H9 (cell line): ENCODE results near the gene RAB22A. TPM values are rescaled to one million over a fixed set of nuclear protein-coding genes. Genes with fewer than 3 reads are reported as not detected.

Experiments used
- DNase-seq: peaks from one replicate; pipeline ENCODE4 v3.0.0-alpha.2; 2017
- H2AFZ ChIP-seq: one replicate; pipeline ENCODE4 v1.6.1; 2013; ENCODE audit warnings: mild to moderate bottlenecking, low read length, control low read depth, moderate library complexity
- H2AK5ac ChIP-seq: 2 replicates; pipeline ENCODE4 v1.6.1; 2013; ENCODE audit warnings: low read length, control low read depth, mixed read lengths; ENCODE audit not compliant: insufficient read length
- H2BK120ac ChIP-seq: one replicate; pipeline ENCODE4 v1.6.1; 2013; ENCODE audit warnings: low read depth, mild to moderate bottlenecking, low read length, control low read depth, inconsistent platforms; ENCODE audit not compliant: poor library complexity, severe bottlenecking
- H2BK12ac ChIP-seq: 2 replicates; pipeline ENCODE4 v1.6.1; 2013; ENCODE audit warnings: low read length, control low read depth, mixed read lengths, low read depth; ENCODE audit not compliant: insufficient read length
- H2BK15ac ChIP-seq: 2 replicates; pipeline ENCODE4 v1.6.1; 2013; ENCODE audit warnings: low read depth, low read length, control low read depth
- H2BK20ac ChIP-seq: one replicate; pipeline ENCODE4 v1.6.1; 2013; ENCODE audit warnings: low read depth, mild to moderate bottlenecking, low read length, control low read depth, inconsistent platforms; ENCODE audit not compliant: poor library complexity, severe bottlenecking
- H2BK5ac ChIP-seq: 2 replicates; pipeline ENCODE4 v1.6.1; 2013; ENCODE audit warnings: low read length, control low read depth, mixed read lengths; ENCODE audit not compliant: insufficient read length
- H3K14ac ChIP-seq: 2 replicates; pipeline ENCODE4 v1.6.1; 2013; ENCODE audit warnings: low read length, control low read depth; ENCODE audit not compliant: insufficient read depth
- H3K18ac ChIP-seq: 2 replicates; pipeline ENCODE4 v1.6.1; 2013; ENCODE audit warnings: low read depth, mild to moderate bottlenecking, mixed read lengths, low read length, control low read depth; ENCODE audit not compliant: insufficient read length
- H3K23ac ChIP-seq: 2 replicates; pipeline ENCODE4 v1.6.1; 2013; ENCODE audit warnings: low read length, control low read depth, mixed read lengths, low read depth; ENCODE audit not compliant: insufficient read length
- H3K23me2 ChIP-seq: 2 replicates; pipeline ENCODE4 v1.6.1; 2013; ENCODE audit warnings: low read depth, mild to moderate bottlenecking, mixed read lengths, low read length, control low read depth; ENCODE audit not compliant: insufficient read length, poor library complexity, severe bottlenecking
- H3K27ac ChIP-seq: 2 replicates; pipeline ENCODE4 v1.5.1; 2013; ENCODE audit warnings: low read length, control low read depth, mixed read lengths, low read depth; ENCODE audit not compliant: insufficient read length
- H3K27me3 ChIP-seq: 2 replicates; pipeline ENCODE4 v1.6.1; 2013; ENCODE audit warnings: low read length, control low read depth, inconsistent platforms; ENCODE audit not compliant: insufficient read depth
- H3K4ac ChIP-seq: 2 replicates; pipeline ENCODE4 v1.6.1; 2013; ENCODE audit warnings: low read depth, mild to moderate bottlenecking, control low read depth, inconsistent platforms, low read length, moderate library complexity
- H3K4me1 ChIP-seq: 2 replicates; pipeline ENCODE4 v1.6.1; 2013; ENCODE audit warnings: low read length, control low read depth, inconsistent platforms; ENCODE audit not compliant: insufficient read depth
- H3K4me2 ChIP-seq: 2 replicates; pipeline ENCODE4 v1.6.1; 2013; ENCODE audit warnings: low read length, control low read depth, mixed read lengths; ENCODE audit not compliant: insufficient read length, insufficient read depth
- H3K56ac ChIP-seq: 2 replicates; pipeline ENCODE4 v1.6.1; 2013; ENCODE audit warnings: low read depth, mild to moderate bottlenecking, mixed read lengths, low read length, control low read depth; ENCODE audit not compliant: insufficient read length
- H3K79me1 ChIP-seq: 2 replicates; pipeline ENCODE4 v1.6.1; 2013; ENCODE audit warnings: low read depth, mild to moderate bottlenecking, moderate library complexity, low read length, control low read depth, inconsistent platforms; ENCODE audit not compliant: insufficient read depth, poor library complexity, severe bottlenecking
- H3K79me2 ChIP-seq: 2 replicates; pipeline ENCODE4 v1.6.1; 2013; ENCODE audit warnings: low read length, control low read depth, inconsistent platforms; ENCODE audit not compliant: insufficient read depth
- H3K9ac ChIP-seq: 2 replicates; pipeline ENCODE4 v1.6.1; 2013; ENCODE audit warnings: low read length, control low read depth, mixed read lengths; ENCODE audit not compliant: insufficient read length; ENCODE audit errors: extremely low read depth
- H3K9me3 ChIP-seq: one replicate; pipeline ENCODE4 v1.6.1; 2013; ENCODE audit warnings: low read depth, low read length, inconsistent platforms; ENCODE audit not compliant: control insufficient read depth
- H3T11ph ChIP-seq: one replicate; pipeline ENCODE4 v1.6.1; 2013; ENCODE audit warnings: mild to moderate bottlenecking, low read length, control low read depth, inconsistent platforms
- H4K20me1 ChIP-seq: one replicate; pipeline ENCODE4 v1.6.1; 2013; ENCODE audit not compliant: control insufficient read depth, insufficient read length, insufficient read depth
- H4K5ac ChIP-seq: 2 replicates; pipeline ENCODE4 v1.6.1; 2013; ENCODE audit warnings: low read depth, mild to moderate bottlenecking, mixed read lengths, low read length, control low read depth; ENCODE audit not compliant: insufficient read length
- H4K8ac ChIP-seq: replicated peaks from 2 replicates; pipeline ENCODE4 v1.6.1; 2013; ENCODE audit warnings: low read length, control low read depth, mixed read lengths, low read depth; ENCODE audit not compliant: insufficient read length
- H4K91ac ChIP-seq: 2 replicates; pipeline ENCODE4 v1.6.1; 2013; ENCODE audit warnings: low read depth, mild to moderate bottlenecking, moderate library complexity, mixed read lengths, low read length, control low read depth; ENCODE audit not compliant: insufficient read length
- H3K27ac Mint-ChIP-seq, 3 experiments: 2 replicates in 2 of 3; 3 replicates in 1 of 3; pipeline ENCODE4 v1.8.0; 2020 to 2021; ENCODE audit warnings: mixed read lengths in 3 of 3, mild to moderate bottlenecking in 1 of 3, moderate library complexity in 1 of 3
- H3K27me3 Mint-ChIP-seq: 2 replicates; pipeline ENCODE4 v1.8.0; 2021; ENCODE audit warnings: low read depth, mild to moderate bottlenecking, moderate library complexity, mixed read lengths
- H3K36me3 Mint-ChIP-seq, 3 experiments: 2 replicates in 2 of 3; 3 replicates in 1 of 3; pipeline ENCODE4 v1.8.0; 2020 to 2021; ENCODE audit warnings: low read depth in 3 of 3, mixed read lengths in 3 of 3; ENCODE audit not compliant: insufficient read depth in 1 of 3
- H3K4me1 Mint-ChIP-seq, 2 experiments: 2 replicates each; pipeline ENCODE4 v1.8.0; 2020; ENCODE audit warnings: mixed read lengths in 2 of 2
- H3K4me3 Mint-ChIP-seq, 2 experiments: 2 replicates in 1 of 2; 3 replicates in 1 of 2; pipeline ENCODE4 v1.8.0; 2020 to 2021; ENCODE audit warnings: mild to moderate bottlenecking in 2 of 2, mixed read lengths in 2 of 2, moderate library complexity in 1 of 2
- H3K9me3 Mint-ChIP-seq, 2 experiments: 2 replicates in 1 of 2; 3 replicates in 1 of 2; pipeline ENCODE4 v1.8.0; 2020; ENCODE audit warnings: mild to moderate bottlenecking in 2 of 2, mixed read lengths in 2 of 2, moderate library complexity in 1 of 2
- WGBS: extraction: QIAGEN DNeasy Blood & Tissue Kit; methylation state at CpG from one replicate; pipeline ENCODE4 v1.1.7; 2013; ENCODE audit warnings: missing lambda C conversion rate, low lambda C conversion rate, mixed read lengths; ENCODE audit not compliant: insufficient read length; ENCODE audit errors: extremely low coverage; 5-methylcytosine and 5-hydroxymethylcytosine counted together
- total RNA-seq: library from RNA; stranded (reverse); gene quantifications from 2 replicates; pipeline ENCODE4 v1.2.1, GENCODE V29; 2021
- TF ChIP-seq, protein P1 (sequence below): fragments of 200-600 bp; sonication (generic); conservative IDR thresholded peaks from 3 replicates; pipeline ENCODE4 v1.8.0; 2021; ENCODE audit warnings: antibody characterized with exemption, mild to moderate bottlenecking

RAB22A gene
- total RNA-seq, 1 experiment from 2014 or later: 6.3 TPM

DNA sequence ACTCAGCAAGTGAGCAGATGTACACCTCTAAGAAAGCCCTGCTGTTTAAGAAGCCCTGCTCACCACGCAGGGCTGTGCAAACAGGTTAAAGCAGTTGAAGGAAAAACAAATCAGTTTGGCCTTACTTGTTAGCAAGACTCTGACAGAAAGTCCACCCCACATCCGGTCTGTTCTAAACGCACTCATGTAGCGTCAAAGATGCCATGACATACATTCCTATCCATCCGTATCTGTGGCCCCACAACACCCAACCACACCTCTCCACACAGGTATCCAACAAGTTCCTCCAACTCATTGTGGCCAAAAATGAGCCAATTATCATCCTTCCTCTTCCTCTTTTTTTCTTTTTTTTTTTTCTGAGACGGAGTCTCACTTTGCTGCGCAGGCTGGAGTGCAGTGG lies 22.8 kb upstream of the RAB22A start:
- peaks cover 0 to 2% of the 10 kb centered on the region in 2 experiments; a peak in 2 of 5 replicates for H3K9me3 Mint-ChIP-seq
- no peak overlapping the region for H3K23ac ChIP-seq
- no peak overlapping the region for H3T11ph ChIP-seq
- H4K91ac ChIP-seq: no peak overlapping the region
- no peak overlapping the region for H3K18ac ChIP-seq
- H3K9me3 ChIP-seq: no peaks in the 10 kb centered on the region
- no peaks in the 10 kb centered on the region for H3K4me1 ChIP-seq
- peaks cover 0 to 3% of the 10 kb centered on the region in 2 experiments; a peak in 1 of 4 replicates for H3K4me1 Mint-ChIP-seq
- no peak for DNase-seq
- no peaks in the 10 kb centered on the region for H3K27me3 Mint-ChIP-seq
- TF ChIP-seq, protein P1, sequence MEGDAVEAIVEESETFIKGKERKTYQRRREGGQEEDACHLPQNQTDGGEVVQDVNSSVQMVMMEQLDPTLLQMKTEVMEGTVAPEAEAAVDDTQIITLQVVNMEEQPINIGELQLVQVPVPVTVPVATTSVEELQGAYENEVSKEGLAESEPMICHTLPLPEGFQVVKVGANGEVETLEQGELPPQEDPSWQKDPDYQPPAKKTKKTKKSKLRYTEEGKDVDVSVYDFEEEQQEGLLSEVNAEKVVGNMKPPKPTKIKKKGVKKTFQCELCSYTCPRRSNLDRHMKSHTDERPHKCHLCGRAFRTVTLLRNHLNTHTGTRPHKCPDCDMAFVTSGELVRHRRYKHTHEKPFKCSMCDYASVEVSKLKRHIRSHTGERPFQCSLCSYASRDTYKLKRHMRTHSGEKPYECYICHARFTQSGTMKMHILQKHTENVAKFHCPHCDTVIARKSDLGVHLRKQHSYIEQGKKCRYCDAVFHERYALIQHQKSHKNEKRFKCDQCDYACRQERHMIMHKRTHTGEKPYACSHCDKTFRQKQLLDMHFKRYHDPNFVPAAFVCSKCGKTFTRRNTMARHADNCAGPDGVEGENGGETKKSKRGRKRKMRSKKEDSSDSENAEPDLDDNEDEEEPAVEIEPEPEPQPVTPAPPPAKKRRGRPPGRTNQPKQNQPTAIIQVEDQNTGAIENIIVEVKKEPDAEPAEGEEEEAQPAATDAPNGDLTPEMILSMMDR: no peak
- H3K79me2 ChIP-seq: no peaks in the 10 kb centered on the region
- H2BK5ac ChIP-seq: no peak overlapping the region
- H3K79me1 ChIP-seq: no peaks in the 10 kb centered on the region
- H2BK120ac ChIP-seq: no peak overlapping the region
- H3K27ac ChIP-seq: no peak overlapping the region
- peaks cover 2 to 14% (median 5%) of the 10 kb centered on the region in 3 experiments; a peak in 5 of 7 replicates for H3K36me3 Mint-ChIP-seq
- no peak overlapping the region for H3K56ac ChIP-seq
- no peak overlapping the region for H2AFZ ChIP-seq
- no peaks in the 10 kb centered on the region for H3K23me2 ChIP-seq
- H3K4ac ChIP-seq: no peak overlapping the region
- H2BK15ac ChIP-seq: no peak overlapping the region
- no peak overlapping the region for H4K8ac ChIP-seq
- H3K14ac ChIP-seq: no peak overlapping the region
- H2BK20ac ChIP-seq: no peak overlapping the region
- H2BK12ac ChIP-seq: no peak overlapping the region
- no peaks in the 10 kb centered on the region for H3K27me3 ChIP-seq
- H4K5ac ChIP-seq: no peak overlapping the region
- no peak overlapping the region for H3K4me2 ChIP-seq
- H4K20me1 ChIP-seq: no peaks in the 10 kb centered on the region
- H3K9ac ChIP-seq: no peak overlapping the region
- H2AK5ac ChIP-seq: no peak overlapping the region
- WGBS: no CpG with 5 or more reads among the region's 7 CpGs
- H3K27ac Mint-ChIP-seq: no peak overlapping the region
- no peak overlapping the region for H3K4me3 Mint-ChIP-seq
